Muscle layer of colon (tissue), 2 donors: ENCODE data around the gene RNF43.

Experiments
- H3K27ac ChIP-seq: one replicate; pipeline ENCODE4 v1.7.0; 2013; ENCODE audit warnings: low read depth, mild to moderate bottlenecking, low read length, moderate library complexity
- H3K27me3 ChIP-seq, 2 donors: one replicate each; pipeline ENCODE4 v1.7.0; 2013; ENCODE audit warnings: low read length in 2 of 2, mild to moderate bottlenecking in 2 of 2; ENCODE audit not compliant: insufficient read depth in 2 of 2, control insufficient read depth in 1 of 2
- H3K36me3 ChIP-seq: one replicate; pipeline ENCODE4 v1.7.0; 2013; ENCODE audit warnings: mild to moderate bottlenecking, low read length; ENCODE audit not compliant: insufficient read depth
- H3K4me1 ChIP-seq: one replicate; pipeline ENCODE4 v1.7.0; 2013; ENCODE audit warnings: mild to moderate bottlenecking, low read length; ENCODE audit not compliant: insufficient read depth
- H3K4me3 ChIP-seq, 2 donors: one replicate each; pipeline ENCODE4 v1.7.0; 2013; ENCODE audit warnings: low read length in 2 of 2, low read depth in 1 of 2, mild to moderate bottlenecking in 1 of 2, moderate library complexity in 1 of 2
- H3K9ac ChIP-seq: one replicate; pipeline ENCODE4 v1.7.0; 2013; ENCODE audit warnings: low read length
- H3K9me3 ChIP-seq: one replicate; pipeline ENCODE4 v1.7.0; 2013; ENCODE audit warnings: mild to moderate bottlenecking, low read length
- donor health status: abdominal sarcoma.
- donor health status: Adenocarcinoma of cecum.

RNF43 gene

DNA sequence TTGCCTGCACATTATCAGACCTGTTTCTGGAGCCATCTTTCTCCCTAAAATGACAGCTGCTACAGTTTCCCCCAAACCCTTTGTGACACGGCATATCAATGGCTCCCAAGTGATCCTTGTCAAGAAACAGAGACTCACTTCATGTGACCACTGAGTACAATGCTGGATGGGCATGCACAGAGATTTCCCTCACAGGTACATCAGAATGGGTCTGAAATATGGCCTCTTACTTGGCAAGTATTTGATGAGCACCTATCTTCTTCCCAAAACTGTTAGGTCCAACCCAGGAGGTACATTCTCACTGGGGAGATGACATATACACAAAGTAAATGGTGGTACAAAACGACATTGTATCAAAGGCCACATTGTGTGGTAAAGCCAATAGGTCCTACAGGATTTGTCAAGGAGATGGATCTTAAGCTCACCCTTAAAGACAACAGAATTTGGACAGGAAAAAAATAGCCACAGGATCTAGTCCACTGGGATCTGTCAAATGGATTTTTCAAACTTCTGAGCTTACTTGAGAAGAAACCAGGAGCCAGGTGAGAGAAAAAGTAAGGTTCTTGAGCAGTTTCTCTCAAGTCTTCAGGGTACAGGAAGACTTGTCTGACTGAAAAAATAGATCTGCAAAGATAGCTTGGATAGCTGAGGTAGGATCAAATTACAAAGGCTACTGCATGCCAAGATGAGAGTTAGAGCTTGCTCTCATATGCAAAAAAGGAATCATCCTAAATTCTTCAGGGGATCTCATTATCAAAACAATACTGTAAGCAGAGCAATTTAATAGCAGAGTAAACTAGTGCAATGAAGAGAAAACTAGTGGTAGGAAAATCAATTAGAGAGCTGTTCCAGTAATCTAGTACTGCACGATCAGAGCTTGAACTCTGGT lies 28.8 kb downstream of the RNF43 start:
- H3K9ac ChIP-seq = no peak overlapping the region
- no peaks in the 10 kb centered on the region for H3K9me3 ChIP-seq
- H3K27ac ChIP-seq = no peak overlapping the region
- no peaks in the 10 kb centered on the region for H3K27me3 ChIP-seq
- no peak overlapping the region for H3K4me3 ChIP-seq
- no peaks in the 10 kb centered on the region for H3K36me3 ChIP-seq
- no peaks in the 10 kb centered on the region for H3K4me1 ChIP-seq

DNA sequence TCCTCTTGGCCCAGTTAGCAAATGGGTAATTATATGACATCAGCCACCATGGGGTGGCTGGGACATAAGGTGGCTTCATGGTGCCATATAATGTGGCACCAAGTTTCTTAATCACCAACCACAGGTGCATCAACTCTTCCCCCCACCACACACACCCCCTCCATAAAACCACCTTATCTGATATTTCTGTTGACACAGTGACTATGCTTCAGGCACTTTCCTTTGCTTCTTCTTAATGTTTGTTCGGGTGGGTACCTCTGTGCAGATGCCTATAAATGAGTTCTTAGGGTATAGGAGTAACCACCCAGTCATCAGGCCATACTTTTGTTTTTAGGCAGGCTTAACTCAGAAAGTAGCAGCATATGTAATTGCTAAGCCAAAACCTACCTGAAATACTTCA lies 29.5 kb downstream of the RNF43 start:
- no peak overlapping the region for H3K4me3 ChIP-seq
- H3K9me3 ChIP-seq = no peaks in the 10 kb centered on the region
- H3K4me1 ChIP-seq = no peaks in the 10 kb centered on the region
- H3K9ac ChIP-seq = no peak overlapping the region
- no peak overlapping the region for H3K27ac ChIP-seq
- no peaks in the 10 kb centered on the region for H3K27me3 ChIP-seq
- H3K36me3 ChIP-seq = no peaks in the 10 kb centered on the region

DNA sequence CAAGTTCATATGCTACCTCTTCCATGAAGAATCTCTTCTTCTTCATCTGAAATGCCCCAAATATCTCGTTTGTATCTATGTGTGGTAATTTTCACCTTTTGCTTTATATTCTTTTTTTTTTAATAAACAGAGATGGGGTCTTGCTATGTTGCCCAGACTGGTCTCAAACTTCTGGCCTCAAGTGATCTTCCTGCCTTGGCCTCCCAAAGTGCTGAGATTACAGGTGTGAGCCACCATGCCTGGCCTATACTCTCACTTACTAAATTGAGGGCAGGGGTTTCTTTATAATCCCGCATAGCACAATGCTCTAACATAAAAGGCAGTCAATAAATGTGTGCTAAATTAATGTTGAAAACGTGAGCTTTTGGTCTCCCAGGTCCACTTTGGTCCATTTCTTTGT lies 30.6 kb downstream of the RNF43 start:
- H3K36me3 ChIP-seq = no peaks in the 10 kb centered on the region
- H3K27ac ChIP-seq = no peak overlapping the region
- H3K4me1 ChIP-seq = no peaks in the 10 kb centered on the region
- no peaks in the 10 kb centered on the region for H3K9me3 ChIP-seq
- no peak overlapping the region for H3K4me3 ChIP-seq
- no peak overlapping the region for H3K9ac ChIP-seq
- no peaks in the 10 kb centered on the region for H3K27me3 ChIP-seq

DNA sequence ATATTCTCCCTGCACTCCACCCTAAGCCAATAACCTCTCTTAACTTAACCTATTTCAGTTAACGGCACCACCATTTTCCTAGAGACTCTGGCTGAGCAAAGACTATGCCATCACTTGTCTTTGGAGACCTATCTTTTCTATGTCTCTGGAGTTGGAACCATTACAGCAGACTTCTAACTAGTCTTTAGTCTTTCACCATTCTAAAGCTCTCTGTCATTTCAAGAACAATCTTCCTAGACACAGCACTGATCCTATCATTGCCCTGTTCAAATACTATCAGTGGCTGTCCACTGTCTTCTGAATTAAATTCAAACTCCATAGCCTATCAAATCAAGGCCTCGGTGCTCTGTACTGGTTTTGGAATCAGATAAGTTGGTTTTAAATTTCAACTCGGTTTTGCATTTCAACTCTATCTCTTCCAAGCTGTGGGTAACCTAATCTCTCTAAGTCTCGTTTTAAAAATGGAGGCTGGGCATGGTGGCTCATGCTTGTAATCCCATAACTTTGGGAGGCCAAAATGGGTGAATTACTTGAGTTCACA lies 31.9 kb downstream of the RNF43 start:
- no peaks in the 10 kb centered on the region for H3K4me1 ChIP-seq
- H3K9ac ChIP-seq = no peak overlapping the region
- no peak overlapping the region for H3K27ac ChIP-seq
- no peak overlapping the region for H3K4me3 ChIP-seq
- H3K27me3 ChIP-seq = no peaks in the 10 kb centered on the region
- H3K36me3 ChIP-seq = no peaks in the 10 kb centered on the region
- H3K9me3 ChIP-seq = no peaks in the 10 kb centered on the region

DNA sequence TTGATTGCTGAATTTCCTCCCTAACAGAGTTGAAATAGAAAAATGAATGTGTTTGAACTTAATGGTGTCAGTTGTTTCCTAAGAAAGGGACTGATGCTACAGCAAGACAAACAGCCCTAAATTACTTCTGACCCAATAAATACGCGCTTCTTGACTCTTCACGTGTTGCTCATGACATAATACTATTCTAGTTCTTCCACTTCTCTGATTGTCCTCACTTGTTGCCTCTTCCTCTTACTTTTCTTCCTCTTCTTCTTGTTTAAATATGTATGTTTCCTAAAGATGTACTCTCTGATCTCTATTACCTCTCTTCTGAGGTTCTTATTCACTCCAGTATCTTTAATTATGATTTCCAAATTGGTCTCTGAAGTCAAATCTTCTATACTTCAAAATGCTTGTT lies 32.4 kb downstream of the RNF43 start:
- no peaks in the 10 kb centered on the region for H3K4me1 ChIP-seq
- no peak overlapping the region for H3K9ac ChIP-seq

DNA sequence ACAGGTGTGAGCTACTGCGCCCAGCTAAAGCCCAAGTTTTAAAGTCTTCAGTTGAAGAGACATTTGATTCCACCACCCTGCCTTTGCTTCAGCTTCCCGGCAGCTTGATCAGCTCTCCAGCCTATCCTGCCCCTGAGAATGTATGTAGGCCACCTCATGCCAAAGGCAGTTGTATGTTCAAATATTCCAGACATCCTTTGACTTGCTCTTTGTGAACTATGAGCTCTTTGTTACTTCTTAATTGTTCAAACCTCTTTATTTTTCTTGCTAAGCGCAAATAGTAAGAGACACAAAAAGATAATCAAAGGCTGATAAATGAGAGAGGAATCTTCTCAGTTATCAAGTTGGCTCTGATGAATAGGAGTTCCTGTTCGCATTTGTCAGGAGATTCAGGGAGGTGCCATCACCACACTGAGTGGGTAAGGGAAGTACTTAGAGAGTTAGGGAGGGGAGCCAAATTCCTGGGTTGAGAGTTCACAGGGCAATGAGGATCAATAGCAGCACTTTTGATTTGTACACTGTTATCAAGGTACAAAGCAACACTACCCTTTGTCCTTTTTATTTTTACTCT lies 33.4 kb downstream of the RNF43 start:
- Histone ChIP-seq H3K27ac (no peak overlapping the region), H3K4me1 (no peaks in the 10 kb centered on the region), H3K4me3 (no peak overlapping the region), H3K27me3 (no peaks in the 10 kb centered on the region), H3K36me3 (no peaks in the 10 kb centered on the region), H3K9ac (no peak overlapping the region), H3K9me3 (no peaks in the 10 kb centered on the region)

More for the DNA sequence above, 32.4 kb downstream of the RNF43 start:
- Histone ChIP-seq H3K9me3 (no peaks in the 10 kb centered on the region), H3K36me3 (no peaks in the 10 kb centered on the region), H3K4me3 (no peak overlapping the region), H3K27me3 (no peaks in the 10 kb centered on the region), H3K27ac (no peak overlapping the region)

DNA sequence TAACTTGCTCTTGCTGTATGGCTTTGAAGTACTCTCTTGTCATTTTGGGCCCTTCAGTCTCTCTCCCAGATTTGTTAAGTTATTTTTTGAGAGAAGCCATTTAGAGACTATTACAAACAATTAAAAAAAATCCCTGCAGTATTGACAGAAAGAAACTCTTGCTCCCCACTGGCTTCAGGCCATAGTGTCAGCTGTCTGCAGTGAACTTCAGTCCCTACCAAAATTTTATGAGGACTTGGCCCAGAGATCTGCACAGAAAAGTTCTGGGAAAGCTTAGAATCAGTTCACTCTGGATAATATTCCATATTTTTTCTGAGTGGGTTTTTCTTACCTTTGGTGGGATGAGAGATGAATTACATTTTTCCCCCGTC lies 34.5 kb downstream of the RNF43 start:
- Histone ChIP-seq H3K4me1 (no peaks in the 10 kb centered on the region), H3K9me3 (no peaks in the 10 kb centered on the region), H3K27me3 (no peaks in the 10 kb centered on the region), H3K4me3 (no peak overlapping the region), H3K27ac (no peak overlapping the region), H3K36me3 (no peaks in the 10 kb centered on the region), H3K9ac (no peak overlapping the region)

DNA sequence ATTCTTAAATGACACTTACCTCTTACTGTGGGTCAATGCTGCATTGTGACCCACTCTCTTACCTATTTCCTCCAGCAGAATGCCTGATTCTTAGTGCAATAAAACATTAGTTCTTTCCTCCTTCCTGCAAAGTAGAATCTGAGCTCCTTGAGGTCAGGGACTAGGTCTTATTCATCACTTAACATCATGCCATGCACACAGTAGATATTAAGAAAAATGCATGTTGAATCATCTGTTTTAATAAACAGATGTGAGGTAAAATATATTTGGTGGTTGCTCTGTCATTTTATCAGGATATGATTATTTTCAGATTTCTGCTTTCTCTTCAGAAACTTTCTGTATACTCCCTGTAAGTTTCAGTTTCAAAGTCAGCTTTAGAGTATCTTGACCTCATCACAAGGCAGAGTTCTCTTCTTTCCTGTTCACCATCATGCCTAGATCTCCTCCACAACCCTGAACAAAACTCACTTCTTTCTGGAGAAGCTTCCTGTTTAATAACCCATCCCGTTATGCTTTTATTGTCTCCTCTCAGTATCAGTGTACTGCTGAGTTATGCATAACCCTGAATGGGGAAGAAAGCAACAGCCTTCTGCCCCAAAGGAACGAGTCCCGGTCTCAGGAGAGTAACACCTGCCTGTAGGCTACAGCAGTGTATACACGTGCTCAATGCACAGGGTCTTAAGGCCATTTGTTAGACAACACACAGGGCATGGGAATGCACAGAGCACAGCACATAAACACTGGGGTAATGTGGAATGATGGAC lies 35.0 kb downstream of the RNF43 start:
- Histone ChIP-seq H3K27ac (no peak overlapping the region), H3K27me3 (no peaks in the 10 kb centered on the region), H3K9ac (no peak overlapping the region), H3K4me1 (no peaks in the 10 kb centered on the region), H3K36me3 (no peaks in the 10 kb centered on the region), H3K4me3 (no peak overlapping the region), H3K9me3 (no peaks in the 10 kb centered on the region)

DNA sequence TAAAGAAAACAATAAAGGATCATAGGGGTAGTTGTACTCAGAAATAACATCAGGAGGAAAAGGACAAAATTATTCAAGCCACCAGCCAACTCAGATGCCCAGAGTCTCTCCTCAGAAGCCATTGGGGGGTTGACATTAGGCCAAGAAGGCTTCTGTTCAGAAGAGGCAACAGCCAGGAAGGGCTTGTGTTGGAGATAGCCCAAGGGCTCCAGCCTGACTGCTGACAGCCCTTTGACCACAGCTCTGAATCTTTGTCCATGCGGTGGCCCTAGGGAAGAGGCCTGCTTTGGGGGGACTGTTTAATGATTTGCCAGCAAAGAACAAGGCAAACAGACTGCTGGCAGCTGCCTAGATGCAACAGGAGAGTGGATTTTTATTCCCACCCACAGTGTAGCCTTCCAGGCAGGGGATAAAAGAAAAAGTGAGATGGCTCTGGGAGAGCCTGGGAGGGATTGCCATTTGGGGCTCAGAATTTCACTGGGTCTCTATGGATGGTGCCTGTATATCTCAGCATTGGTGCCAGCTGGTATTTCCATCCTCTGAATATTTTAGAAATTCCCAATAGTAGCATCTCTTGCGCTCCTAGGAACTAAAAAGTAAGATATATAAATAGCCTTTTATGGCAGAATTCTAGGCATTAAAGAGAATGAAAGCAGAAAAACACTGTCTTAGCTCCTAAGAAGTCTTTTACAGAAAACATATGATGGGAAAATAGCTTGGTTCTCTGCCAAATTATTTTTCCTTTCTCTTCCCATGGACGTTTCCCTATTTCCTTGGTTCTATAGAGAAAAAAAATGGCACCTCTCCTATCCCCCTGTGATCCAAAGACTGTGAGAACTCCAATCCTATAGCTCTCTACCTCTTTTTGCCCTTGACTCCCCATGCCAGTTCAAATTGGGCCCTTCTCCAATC lies 36.0 kb downstream of the RNF43 start:
- H3K9me3 ChIP-seq = no peaks in the 10 kb centered on the region
- H3K4me3 ChIP-seq = no peak overlapping the region
- no peaks in the 10 kb centered on the region for H3K4me1 ChIP-seq
- no peak overlapping the region for H3K9ac ChIP-seq
- no peaks in the 10 kb centered on the region for H3K27me3 ChIP-seq
- no peak overlapping the region for H3K27ac ChIP-seq
- H3K36me3 ChIP-seq = no peaks in the 10 kb centered on the region

DNA sequence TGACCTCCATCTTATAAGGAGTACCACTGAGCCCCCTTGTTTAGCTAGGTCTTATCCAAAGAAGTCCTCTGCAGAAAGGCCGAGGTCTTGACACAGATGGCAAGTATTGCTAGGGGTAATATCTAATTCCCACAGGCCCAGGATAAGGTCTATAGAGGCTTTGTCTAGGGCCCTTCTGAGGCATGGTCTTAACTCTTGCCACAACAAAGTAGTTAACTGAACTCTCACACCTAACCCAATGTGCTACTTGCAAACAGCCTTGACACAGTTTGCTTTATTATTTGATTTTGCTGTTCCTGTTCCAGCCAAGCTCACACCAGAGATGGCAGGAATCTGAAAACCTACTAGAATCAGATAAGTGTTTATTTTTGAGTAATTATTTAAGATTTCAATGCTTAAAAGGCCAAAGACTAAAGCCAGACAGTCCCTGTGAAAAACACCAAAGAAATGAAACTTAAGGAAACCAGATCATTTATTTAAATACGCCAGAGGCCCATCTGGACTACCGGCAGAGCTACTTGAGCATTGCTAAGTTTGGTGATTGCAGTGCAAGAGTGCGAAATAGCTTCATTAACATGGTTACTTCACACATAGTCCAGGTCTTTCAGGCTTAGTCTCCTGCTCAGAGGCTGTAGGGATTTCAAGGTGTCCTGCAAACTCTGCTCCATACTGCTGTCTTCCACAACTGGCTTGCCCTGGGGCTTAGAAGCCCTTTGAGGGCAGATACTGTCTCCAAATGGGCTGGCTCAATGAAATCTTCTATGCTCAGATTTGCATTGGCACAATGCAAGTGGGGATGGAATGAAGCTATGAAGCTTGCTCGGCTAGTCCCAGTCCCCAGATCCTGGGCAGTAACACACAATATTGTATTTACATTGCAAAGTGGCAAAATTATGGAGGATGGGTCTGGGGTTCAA lies 36.9 kb downstream of the RNF43 start:
- Histone ChIP-seq H3K27me3 (no peaks in the 10 kb centered on the region), H3K9ac (no peak overlapping the region), H3K36me3 (no peaks in the 10 kb centered on the region), H3K4me1 (no peaks in the 10 kb centered on the region), H3K4me3 (no peak overlapping the region), H3K27ac (no peak overlapping the region), H3K9me3 (no peaks in the 10 kb centered on the region)
